GM12873 (cell line): ENCODE results near the gene RPS4Y1.

Source experiments
- TF ChIP-seq, protein P1 (sequence below): IDR thresholded peaks from 2 replicates; pipeline ENCODE4 v1.5.1; 2012; ENCODE audit warnings: low read depth, mild to moderate bottlenecking, moderate library complexity, low read length, control low read depth; ENCODE audit not compliant: insufficient read depth; ENCODE audit errors: missing control alignments

Gene RPS4Y1

DNA sequence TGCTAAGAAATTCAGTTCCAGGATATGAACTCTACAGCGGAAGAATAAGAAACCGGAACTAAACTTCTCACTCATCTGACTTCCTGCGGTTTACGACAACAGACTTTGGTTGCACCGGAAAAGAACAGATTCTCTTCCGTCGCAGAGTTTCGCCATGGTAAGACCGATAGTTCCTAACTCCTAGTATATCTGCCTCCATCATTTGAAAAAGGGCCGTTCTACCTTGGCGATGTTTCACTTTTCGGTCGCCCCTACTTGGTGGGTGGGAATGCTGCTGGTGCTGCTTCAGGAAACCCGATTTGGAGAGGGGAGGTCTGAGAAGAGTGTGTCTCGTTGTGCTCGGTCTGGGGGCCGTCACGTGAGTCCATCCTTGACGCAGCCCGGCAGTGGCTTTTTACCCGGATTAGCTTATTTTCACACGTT is at the start of gene RPS4Y1:
TSS of gene RPS4Y1 (plus strand) at position 132 of the 423 bp plus-strand sequence. CDS start at position 155, 23 bp downstream.
- TF ChIP-seq, protein P1, sequence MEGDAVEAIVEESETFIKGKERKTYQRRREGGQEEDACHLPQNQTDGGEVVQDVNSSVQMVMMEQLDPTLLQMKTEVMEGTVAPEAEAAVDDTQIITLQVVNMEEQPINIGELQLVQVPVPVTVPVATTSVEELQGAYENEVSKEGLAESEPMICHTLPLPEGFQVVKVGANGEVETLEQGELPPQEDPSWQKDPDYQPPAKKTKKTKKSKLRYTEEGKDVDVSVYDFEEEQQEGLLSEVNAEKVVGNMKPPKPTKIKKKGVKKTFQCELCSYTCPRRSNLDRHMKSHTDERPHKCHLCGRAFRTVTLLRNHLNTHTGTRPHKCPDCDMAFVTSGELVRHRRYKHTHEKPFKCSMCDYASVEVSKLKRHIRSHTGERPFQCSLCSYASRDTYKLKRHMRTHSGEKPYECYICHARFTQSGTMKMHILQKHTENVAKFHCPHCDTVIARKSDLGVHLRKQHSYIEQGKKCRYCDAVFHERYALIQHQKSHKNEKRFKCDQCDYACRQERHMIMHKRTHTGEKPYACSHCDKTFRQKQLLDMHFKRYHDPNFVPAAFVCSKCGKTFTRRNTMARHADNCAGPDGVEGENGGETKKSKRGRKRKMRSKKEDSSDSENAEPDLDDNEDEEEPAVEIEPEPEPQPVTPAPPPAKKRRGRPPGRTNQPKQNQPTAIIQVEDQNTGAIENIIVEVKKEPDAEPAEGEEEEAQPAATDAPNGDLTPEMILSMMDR = no peak

GRCh38 chrY:2796977-2797523 is 44.4 kb upstream of the RPS4Y1 start:
- TF ChIP-seq, protein P1 = no peak

DNA sequence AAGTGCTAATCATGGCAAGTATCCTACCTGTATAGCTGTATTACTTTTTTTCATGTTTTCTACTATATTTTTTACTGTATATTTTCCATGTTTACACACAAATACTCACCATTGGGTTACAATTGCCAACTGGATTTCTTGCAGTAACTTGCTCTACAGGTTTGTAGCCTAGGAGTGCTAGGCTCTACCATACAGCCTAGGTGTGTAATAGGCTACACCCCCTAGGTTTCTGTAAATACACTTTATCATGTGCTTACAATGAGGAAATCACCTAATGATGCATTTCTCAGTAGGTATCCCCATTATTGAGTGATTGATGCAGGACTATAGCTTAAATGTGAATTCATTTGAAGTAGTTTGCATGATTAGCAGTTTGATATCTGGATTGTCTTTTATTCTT is 43.4 kb upstream of the RPS4Y1 start:
- TF ChIP-seq, protein P1 = no peak

DNA sequence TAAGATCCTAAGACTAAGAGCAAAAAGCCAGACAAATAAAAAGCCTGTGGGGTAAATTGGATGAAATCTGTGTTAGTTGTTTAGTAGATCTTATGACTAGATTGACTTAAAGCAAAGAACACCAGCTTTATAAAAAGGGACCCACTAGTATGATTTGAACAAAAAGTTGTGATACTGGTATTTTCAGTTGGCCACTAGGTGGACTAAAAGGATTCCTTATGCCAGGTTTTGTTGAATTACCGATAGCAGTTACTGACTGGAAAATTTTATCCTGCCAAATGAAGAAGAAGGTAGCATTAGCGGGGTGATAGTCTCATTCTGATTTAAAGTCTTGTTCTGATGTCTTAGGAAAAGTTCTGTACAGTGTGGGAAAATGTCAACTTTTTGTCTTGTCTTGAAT is 41.2 kb upstream of the RPS4Y1 start:
- TF ChIP-seq, protein P1 = no peak

DNA sequence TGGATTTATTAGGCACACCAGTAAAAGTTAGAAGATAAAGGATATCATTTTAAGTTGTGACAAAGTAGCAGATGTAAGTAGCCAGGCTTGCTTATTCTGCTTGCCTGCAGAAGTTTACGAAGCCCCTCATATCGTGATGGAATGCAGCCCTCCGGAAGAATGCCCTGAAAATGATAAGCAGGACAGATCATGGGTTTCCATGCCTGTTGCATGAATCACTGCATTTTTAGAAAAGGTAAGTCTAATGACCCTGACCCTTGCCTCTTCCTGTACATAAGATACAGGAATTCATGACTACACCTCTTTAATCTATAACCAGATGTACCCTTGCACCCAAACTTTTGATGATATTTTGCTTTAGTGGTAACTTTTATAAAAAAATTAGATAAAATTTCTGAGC is 16.9 kb upstream of the RPS4Y1 start:
- TF ChIP-seq, protein P1 = no peak

DNA sequence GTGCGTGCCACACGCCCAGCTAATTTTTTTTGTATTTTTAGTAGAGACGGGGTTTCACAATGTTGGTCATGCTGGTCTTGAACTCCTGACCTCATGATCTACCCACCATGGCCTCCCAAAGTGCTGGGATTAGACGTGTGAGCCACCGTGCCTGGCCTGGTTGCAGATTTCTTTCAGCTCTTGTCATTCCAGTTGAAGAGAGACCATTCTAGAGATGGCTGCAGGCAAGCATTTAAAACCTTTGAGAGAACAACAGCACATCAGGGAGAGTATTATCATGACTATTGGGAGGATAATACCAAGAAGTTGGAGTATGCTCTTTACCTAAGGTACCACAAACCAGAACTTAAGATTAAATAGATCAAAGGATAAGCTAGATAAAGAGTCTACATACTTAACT is 12.9 kb upstream of the RPS4Y1 start:
- TF ChIP-seq, protein P1 = no peak

DNA sequence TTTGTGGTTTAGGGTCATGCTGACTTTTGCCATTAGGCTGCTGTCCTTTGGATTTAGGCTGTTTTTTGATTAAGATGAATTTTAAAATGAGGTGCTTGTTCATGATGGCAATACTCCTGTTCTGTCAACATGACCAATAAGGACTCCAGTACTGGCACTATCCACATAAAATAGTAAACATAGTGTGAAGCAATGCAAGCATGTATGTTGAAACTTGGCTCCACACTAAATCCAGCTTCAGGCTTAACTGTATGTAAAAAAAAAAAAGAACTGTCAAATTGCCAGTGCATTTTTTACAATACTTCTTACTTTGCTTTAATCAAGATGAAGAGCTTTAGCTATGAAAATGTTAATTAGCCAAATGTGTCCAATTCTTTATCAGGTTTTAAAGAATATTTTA is 6.2 kb upstream of the RPS4Y1 start:
- TF ChIP-seq, protein P1 = no peak
